ENCODE measurements around the gene KCNG1.

The KCNG1 gene

GRCh38 chr20:51011479-51011878 is 11.4 kb downstream of the KCNG1 start:
- no peak for DNase-seq

- no peak for DNase-seq
Measured at GRCh38 chr20:51010932-51011331, 12.0 kb downstream of the KCNG1 start.

GRCh38 chr20:51010043-51010365 is 12.9 kb downstream of the KCNG1 start:
- no peak for DNase-seq

- DNase-seq: no peak
Measured at GRCh38 chr20:51009303-51010042, 13.4 kb downstream of the KCNG1 start.

GRCh38 chr20:51008718-51009117 is 14.2 kb downstream of the KCNG1 start:
- DNase-seq: no peak

GRCh38 chr20:51005214-51005613 is 17.7 kb downstream of the KCNG1 start:
- DNase-seq: no peak

GRCh38 chr20:51004781-51005180 is 18.1 kb downstream of the KCNG1 start:
- no peak for DNase-seq

- no peak for DNase-seq
Measured at GRCh38 chr20:51004305-51004727, 18.6 kb downstream of the KCNG1 start.

GRCh38 chr20:51003753-51004152 is 19.2 kb downstream of the KCNG1 start:
- no peak for DNase-seq

- no peak for DNase-seq
Measured at GRCh38 chr20:51002633-51003032, 20.3 kb downstream of the KCNG1 start.

- DNase-seq: no peak
Measured at GRCh38 chr20:51001430-51002265, 21.3 kb downstream of the KCNG1 start.

- DNase-seq: no peak
Measured at GRCh38 chr20:50999355-50999754, 23.6 kb downstream of the KCNG1 start.

- no peak for DNase-seq
Measured at GRCh38 chr20:50996901-50997865, 25.7 kb downstream of the KCNG1 start.

- no peak for DNase-seq
Measured at GRCh38 chr20:50995506-50995905, 27.4 kb downstream of the KCNG1 start.

- no peak for DNase-seq
Measured at GRCh38 chr20:50993876-50994275, 29.0 kb downstream of the KCNG1 start.

- peak in 1 of 2 experiments; percentile 58 for DNase-seq
Measured at GRCh38 chr20:50992733-50993457, 30.0 kb downstream of the KCNG1 start.

GRCh38 chr20:50992336-50992732 is 30.6 kb downstream of the KCNG1 start:
- DNase-seq: no peak

- DNase-seq: no peak
Measured at GRCh38 chr20:50991076-50991475, 31.8 kb downstream of the KCNG1 start.

GRCh38 chr20:50987493-50988210 is 35.3 kb downstream of the KCNG1 start:
- DNase-seq: peak; percentile 44 to 62

GRCh38 chr20:50983321-50983720 is 39.6 kb downstream of the KCNG1 start:
- DNase-seq: no peak

- no peak for DNase-seq
Measured at GRCh38 chr20:50982363-50982762, 40.5 kb downstream of the KCNG1 start.

GRCh38 chr20:50981714-50982048 is 41.2 kb downstream of the KCNG1 start:
- DNase-seq: no peak
